ENCODE measurements around the gene MYO5C.
A peak's percentile ranks its signal among the peaks of the same experiment; 100 is the strongest.

MYO5C gene

DNA sequence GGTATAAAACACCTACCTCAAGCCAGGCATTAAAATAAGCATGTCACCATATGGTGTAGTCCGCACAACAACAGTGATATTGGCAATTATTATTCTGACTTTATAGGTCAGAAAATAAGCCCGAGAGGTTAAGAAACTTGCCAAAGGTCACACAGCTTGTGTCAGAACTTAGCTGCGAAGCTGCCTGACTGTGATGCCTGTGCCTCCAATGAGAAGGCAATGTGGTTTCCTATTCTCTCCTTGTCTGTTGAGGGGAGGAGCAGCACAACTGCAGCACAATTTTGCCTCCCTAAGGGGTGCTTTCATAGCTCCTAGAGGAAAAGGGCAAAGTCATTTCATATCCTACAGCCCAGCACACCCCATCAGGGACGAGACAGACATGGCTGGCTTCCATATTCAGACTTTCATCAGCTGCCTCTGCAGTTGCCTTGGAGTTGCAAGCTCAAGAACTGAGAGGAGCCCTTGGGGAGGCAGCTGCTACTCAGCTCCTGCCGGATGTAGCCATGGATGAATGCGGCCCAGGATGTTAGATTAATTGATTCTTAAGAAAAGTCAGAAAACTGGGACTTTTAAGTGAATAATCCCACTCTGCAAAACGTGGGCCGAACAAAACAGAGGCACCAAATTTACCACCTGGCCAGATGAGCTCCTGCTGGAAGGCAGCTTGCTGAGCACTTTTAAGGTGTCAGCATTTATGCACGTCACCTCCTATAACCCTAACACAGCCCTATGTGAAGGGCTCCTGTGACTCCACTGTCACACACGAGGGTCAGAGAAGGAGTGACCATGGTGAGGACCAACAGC is 38.5 kb downstream of the MYO5C start:
- H3K4me3 ChIP-seq (ENCODE audit: low read depth, low read length), result no peak overlapping the region
- TF ChIP-seq CTCF (IDR thresholded peaks at IDR 0.05; ENCODE audit: low read depth, low read length, missing control alignments), result no peak

DNA sequence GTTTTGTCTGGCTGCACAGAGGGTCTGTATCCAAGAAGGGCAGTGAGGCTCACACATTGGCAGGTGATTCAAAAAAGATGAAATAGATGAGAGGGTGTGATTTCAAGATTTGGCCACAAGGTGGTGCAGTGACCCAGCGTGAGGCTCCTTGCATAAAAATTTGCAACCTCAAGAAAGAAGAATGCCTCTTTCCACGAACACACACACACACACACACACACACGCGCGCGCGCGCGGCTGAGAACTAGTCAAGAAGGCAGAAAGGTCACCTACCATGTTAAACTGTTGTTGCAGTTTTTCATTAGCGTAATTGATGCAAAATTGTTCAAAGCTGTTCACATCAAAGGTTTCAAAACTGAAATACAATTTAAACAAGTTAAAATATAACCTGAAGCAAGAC is 39.2 kb downstream of the MYO5C start:
- no peak overlapping the region for H3K4me3 ChIP-seq (ENCODE audit: low read depth, low read length)
- TF ChIP-seq CTCF (IDR thresholded peaks at IDR 0.05; ENCODE audit: low read depth, low read length, missing control alignments), result peak; percentile 82
- peak; percentile 66 for DNase-seq (ENCODE audit: low read depth)

More for the DNA sequence above, 38.5 kb downstream of the MYO5C start:
- DNase-seq (ENCODE audit: low read depth), result no peak

DNA sequence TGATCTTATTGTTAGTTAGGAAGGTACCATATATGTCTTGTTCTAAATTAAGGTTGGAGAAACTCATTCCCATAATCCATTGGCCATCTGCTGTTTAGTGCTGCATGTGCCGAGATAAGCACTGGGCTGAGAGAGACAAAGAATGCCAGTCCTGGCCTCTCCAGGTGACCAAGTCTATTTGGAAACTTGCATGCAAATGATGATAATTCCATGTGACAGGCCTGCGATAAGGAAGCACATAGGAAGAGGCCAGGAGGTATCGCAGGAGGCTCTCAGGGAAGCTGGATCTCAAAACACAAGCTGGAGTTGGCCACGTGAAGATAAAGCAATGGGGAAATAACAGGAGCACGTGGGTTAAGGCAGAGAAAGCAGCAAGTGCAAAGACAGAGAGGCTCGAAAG is 39.7 kb downstream of the MYO5C start:
- DNase-seq (ENCODE audit: low read depth), result no peak
- no peak for TF ChIP-seq CTCF (IDR thresholded peaks at IDR 0.05; ENCODE audit: low read depth, low read length, missing control alignments)
- no peak overlapping the region for H3K4me3 ChIP-seq (ENCODE audit: low read depth, low read length)

DNA sequence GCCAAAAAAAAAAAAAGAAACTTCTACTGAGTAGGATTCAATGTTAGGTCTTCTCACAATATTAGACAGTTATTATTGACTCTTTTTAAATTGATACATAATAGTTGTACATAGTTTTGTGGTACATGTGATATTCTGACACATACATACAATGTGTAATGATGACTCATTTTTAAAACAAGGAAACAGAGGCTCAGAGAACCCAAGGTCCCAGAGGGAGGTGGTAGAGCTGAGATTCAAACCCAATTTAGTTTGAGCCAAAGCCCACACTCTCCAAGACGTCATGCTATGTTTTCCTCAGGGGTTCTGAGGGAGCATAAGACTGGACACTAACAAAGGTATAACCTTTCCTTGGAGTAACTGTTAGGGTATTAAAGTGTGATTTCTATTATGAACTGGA is 40.6 kb downstream of the MYO5C start:
- DNase-seq (ENCODE audit: low read depth), result no peak
- TF ChIP-seq CTCF (IDR thresholded peaks at IDR 0.05; ENCODE audit: low read depth, low read length, missing control alignments), result no peak
- no peak overlapping the region for H3K4me3 ChIP-seq (ENCODE audit: low read depth, low read length)

DNA sequence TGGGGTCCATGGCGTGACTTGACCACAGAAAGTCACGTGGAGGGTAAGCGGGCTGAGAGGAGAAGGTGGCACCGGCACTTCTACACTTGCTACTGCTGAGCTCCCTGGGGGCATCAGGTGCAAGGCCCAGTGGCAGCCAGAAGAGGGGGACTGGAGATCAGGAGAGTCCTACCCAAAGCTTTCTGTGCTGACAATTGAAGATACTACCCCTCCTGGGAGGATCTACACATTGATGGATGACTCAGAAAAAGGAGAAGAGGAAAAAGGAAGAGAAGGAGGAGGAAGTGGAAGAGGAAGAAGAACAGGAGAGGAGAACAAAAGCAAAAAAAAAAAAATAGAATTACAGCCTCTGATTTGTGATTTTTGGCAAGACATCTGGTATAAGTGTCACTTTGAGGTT is 41.2 kb downstream of the MYO5C start:
- H3K4me3 ChIP-seq (ENCODE audit: low read depth, low read length), result no peak overlapping the region
- peak; percentile 50 for TF ChIP-seq CTCF (IDR thresholded peaks at IDR 0.05; ENCODE audit: low read depth, low read length, missing control alignments)
- DNase-seq (ENCODE audit: low read depth), result no peak

- TF ChIP-seq CTCF (IDR thresholded peaks at IDR 0.05; ENCODE audit: low read depth, low read length, missing control alignments), result no peak
- DNase-seq (ENCODE audit: low read depth), result no peak
- no peak overlapping the region for H3K4me3 ChIP-seq (ENCODE audit: low read depth, low read length)
Measured at GRCh38 chr15:52252781-52253180, 42.8 kb downstream of the MYO5C start.
